GM23338 (cell line): ENCODE results near the gene CACNA1B. TPM values are rescaled to one million over a fixed set of nuclear protein-coding genes. Genes with fewer than 3 reads are reported as not detected.

Experiments
- ATAC-seq: fragments of 200-7000 bp; cut with Tn5 transposase; 3 replicates; pipeline ENCODE4 v1.9.1; 2020
- DNase-seq: peaks from one replicate; pipeline ENCODE4 v3.0.0-alpha.2; 2015; ENCODE audit warnings: low spot score
- H2AFZ ChIP-seq: fragments of 200-600 bp; sonication (generic); 2 replicates; pipeline ENCODE4 v1.8.0; 2016; ENCODE audit warnings: antibody characterized with exemption, mild to moderate bottlenecking, moderate library complexity
- H3F3A ChIP-seq: fragments of 200-600 bp; sonication (generic); replicated peaks from 2 replicates; pipeline ENCODE4 v1.8.0; 2017; ENCODE audit warnings: antibody characterized with exemption, mixed run types, low read depth
- H3K27ac ChIP-seq: fragments of 200-600 bp; sonication (generic); 2 replicates; pipeline ENCODE4 v1.6.1; 2016; ENCODE audit warnings: low read depth
- H3K27me3 ChIP-seq: fragments of 200-600 bp; sonication (generic); 2 replicates; pipeline ENCODE4 v1.8.0; 2016; ENCODE audit warnings: mild to moderate bottlenecking, mixed run types, moderate library complexity; ENCODE audit not compliant: insufficient read depth
- H3K36me3 ChIP-seq: fragments of 200-600 bp; sonication (generic); 2 replicates; pipeline ENCODE4 v1.8.0; 2016; ENCODE audit warnings: mild to moderate bottlenecking; ENCODE audit not compliant: insufficient read depth
- H3K4me1 ChIP-seq: fragments of 200-600 bp; sonication (generic); 2 replicates; pipeline ENCODE4 v1.8.0; 2016; ENCODE audit warnings: mild to moderate bottlenecking, moderate library complexity; ENCODE audit not compliant: insufficient read depth
- H3K4me2 ChIP-seq: fragments of 200-600 bp; sonication (generic); 2 replicates; pipeline ENCODE4 v1.7.1; 2017; ENCODE audit warnings: mixed run types
- H3K4me3 ChIP-seq: fragments of 200-600 bp; sonication (generic); 2 replicates; pipeline ENCODE4 v1.6.1; 2016; ENCODE audit warnings: mixed run types
- H3K79me2 ChIP-seq: fragments of 200-600 bp; sonication (generic); replicated peaks from 2 replicates; pipeline ENCODE4 v1.8.0; 2017; ENCODE audit warnings: mild to moderate bottlenecking; ENCODE audit not compliant: insufficient read depth
- H3K9me2 ChIP-seq: fragments of 200-600 bp; sonication (generic); 2 replicates; pipeline ENCODE4 v1.8.0; 2017; ENCODE audit not compliant: insufficient read depth
- H4K20me1 ChIP-seq: fragments of 200-600 bp; sonication (generic); replicated peaks from 2 replicates; pipeline ENCODE4 v1.8.0; 2017; ENCODE audit warnings: mild to moderate bottlenecking; ENCODE audit not compliant: insufficient read depth
- H3K27ac Mint-ChIP-seq: 2 replicates; pipeline ENCODE4 v1.8.0; 2020; ENCODE audit warnings: inconsistent platforms, mild to moderate bottlenecking, moderate library complexity, mixed read lengths
- H3K27me3 Mint-ChIP-seq: 3 replicates; pipeline ENCODE4 v1.8.0; 2022; ENCODE audit warnings: low read depth, mild to moderate bottlenecking, moderate library complexity, mixed read lengths, inconsistent platforms; ENCODE audit not compliant: insufficient read depth, poor library complexity
- H3K36me3 Mint-ChIP-seq: 3 replicates; pipeline ENCODE4 v1.8.0; 2021; ENCODE audit warnings: low read depth, mild to moderate bottlenecking, inconsistent platforms, moderate library complexity, mixed read lengths
- H3K4me1 Mint-ChIP-seq: 3 replicates; pipeline ENCODE4 v1.8.0; 2020; ENCODE audit warnings: mild to moderate bottlenecking, inconsistent platforms, mixed read lengths
- H3K4me3 Mint-ChIP-seq: 3 replicates; pipeline ENCODE4 v1.8.0; 2021; ENCODE audit warnings: moderate library complexity, mild to moderate bottlenecking, inconsistent platforms, mixed read lengths
- H3K9me3 Mint-ChIP-seq: 3 replicates; pipeline ENCODE4 v1.8.0; 2020; ENCODE audit warnings: moderate library complexity, mild to moderate bottlenecking, inconsistent platforms, mixed read lengths
- CREB1 ChIP-seq: fragments of 250-450 bp; sonication (Bioruptor Pico); IDR thresholded peaks from 2 replicates; pipeline ENCODE4 v1.5.0; 2020; ENCODE audit warnings: low read depth, mild to moderate bottlenecking, moderate library complexity
- EZH2 ChIP-seq: fragments of 200-600 bp; sonication (generic); IDR thresholded peaks from one replicate; pipeline ENCODE4 v1.8.0; 2017; ENCODE audit warnings: antibody characterized with exemption, mild to moderate bottlenecking, low read depth; ENCODE audit not compliant: unreplicated experiment
- EZH2phosphoT487 ChIP-seq: fragments of 200-600 bp; sonication (generic); IDR thresholded peaks from one replicate; pipeline ENCODE4 v1.8.1; 2018; ENCODE audit warnings: antibody characterized with exemption; ENCODE audit not compliant: unreplicated experiment
- JUNB ChIP-seq: IDR thresholded peaks from one replicate; pipeline ENCODE4 v1.6.1; 2016; ENCODE audit warnings: antibody characterized with exemption; ENCODE audit not compliant: unreplicated experiment
- NANOG ChIP-seq: IDR thresholded peaks from 2 replicates; pipeline ENCODE4 v1.6.1; 2016; ENCODE audit warnings: antibody characterized with exemption, borderline replicate concordance
- POLR2AphosphoS5 ChIP-seq: IDR thresholded peaks from 2 replicates; pipeline ENCODE4 v1.6.1; 2016; ENCODE audit warnings: antibody characterized with exemption, low read depth
- STAT1 ChIP-seq: IDR thresholded peaks from one replicate; pipeline ENCODE4 v1.6.1; 2016; ENCODE audit warnings: antibody characterized with exemption; ENCODE audit not compliant: unreplicated experiment
- ZNF114 ChIP-seq: fragments of 250-450 bp; sonication (Bioruptor Pico); IDR thresholded peaks from 2 replicates; pipeline ENCODE4 v1.5.0; 2020; ENCODE audit warnings: mild to moderate bottlenecking, moderate library complexity
- ZNF331 ChIP-seq: fragments of 250-450 bp; sonication (Bioruptor Pico); IDR thresholded peaks from 2 replicates; pipeline ENCODE4 v1.5.0; 2020; ENCODE audit warnings: low read depth, mild to moderate bottlenecking, moderate library complexity
- polyA plus RNA-seq: library from polyadenylated mRNA; unstranded; fragments of >200 nt; fragmentation: Nextera tagmentation; extraction: Ambion mirVana; gene quantifications from 2 replicates; pipeline ENCODE4 v1.2.1, GENCODE V29; 2016
- total RNA-seq: library from RNA; depleted of rRNA; stranded (reverse); fragments of >200 nt; shearing (Covaris generic); gene quantifications from 2 replicates; pipeline ENCODE4 v1.2.3, GENCODE V29; 2014
- TF ChIP-seq, protein P1 (sequence below), 2 experiments: fragments of 200-600 bp in 1 of 2; sonication (generic) in 1 of 2; conservative IDR thresholded peaks; 2 replicates each; pipeline versions ENCODE4 v1.5.1 to v1.6.1; 2016 to 2017; ENCODE audit warnings: antibody characterized with exemption in 2 of 2, low read depth in 2 of 2, mild to moderate bottlenecking in 2 of 2, moderate library complexity in 1 of 2
- TF ChIP-seq, protein P2 (sequence below): IDR thresholded peaks from one replicate; pipeline ENCODE4 v1.6.1; 2018; ENCODE audit warnings: antibody characterized with exemption; ENCODE audit not compliant: unreplicated experiment
- TF ChIP-seq, protein P3 (sequence below): fragments of 250-450 bp; sonication (Bioruptor Pico); IDR thresholded peaks from 2 replicates; pipeline ENCODE4 v1.5.0; 2020; ENCODE audit warnings: mild to moderate bottlenecking, moderate library complexity
- TF ChIP-seq, protein P4 (sequence below): IDR thresholded peaks from 2 replicates; pipeline ENCODE4 v1.6.1; 2016; ENCODE audit warnings: antibody characterized with exemption

Gene CACNA1B
- total and polyA plus RNA-seq, 2 experiments from 2014 or later: 1.1 to 10.4 TPM

GRCh38 chr9:138009016-138009802 is 131.6 kb downstream of the CACNA1B start:
- Mint-ChIP-seq H3K36me3 (peaks cover 6% of the 10 kb centered on the region; the same call in 1 of the 3 replicates), H3K27ac (no peak overlapping the region), H3K4me3 (no peak overlapping the region), H3K27me3 (peaks cover 4% of the 10 kb centered on the region), H3K4me1 (peaks cover 8% of the 10 kb centered on the region; the same call in 2 of the 3 replicates), H3K9me3 (no peaks in the 10 kb centered on the region; the same call in 1 of the 3 replicates)
- H3K27ac ChIP-seq: no peak overlapping the region
- H3K9me2 ChIP-seq: no peaks in the 10 kb centered on the region
- H3K4me1 ChIP-seq: no peaks in the 10 kb centered on the region
- TF ChIP-seq ZNF331 (CRISPR knock-in tag): no peak
- TF ChIP-seq, protein P1, sequence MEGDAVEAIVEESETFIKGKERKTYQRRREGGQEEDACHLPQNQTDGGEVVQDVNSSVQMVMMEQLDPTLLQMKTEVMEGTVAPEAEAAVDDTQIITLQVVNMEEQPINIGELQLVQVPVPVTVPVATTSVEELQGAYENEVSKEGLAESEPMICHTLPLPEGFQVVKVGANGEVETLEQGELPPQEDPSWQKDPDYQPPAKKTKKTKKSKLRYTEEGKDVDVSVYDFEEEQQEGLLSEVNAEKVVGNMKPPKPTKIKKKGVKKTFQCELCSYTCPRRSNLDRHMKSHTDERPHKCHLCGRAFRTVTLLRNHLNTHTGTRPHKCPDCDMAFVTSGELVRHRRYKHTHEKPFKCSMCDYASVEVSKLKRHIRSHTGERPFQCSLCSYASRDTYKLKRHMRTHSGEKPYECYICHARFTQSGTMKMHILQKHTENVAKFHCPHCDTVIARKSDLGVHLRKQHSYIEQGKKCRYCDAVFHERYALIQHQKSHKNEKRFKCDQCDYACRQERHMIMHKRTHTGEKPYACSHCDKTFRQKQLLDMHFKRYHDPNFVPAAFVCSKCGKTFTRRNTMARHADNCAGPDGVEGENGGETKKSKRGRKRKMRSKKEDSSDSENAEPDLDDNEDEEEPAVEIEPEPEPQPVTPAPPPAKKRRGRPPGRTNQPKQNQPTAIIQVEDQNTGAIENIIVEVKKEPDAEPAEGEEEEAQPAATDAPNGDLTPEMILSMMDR (conservative IDR thresholded peaks at IDR 0.05; ENCODE audit: low read depth in 2 of 2): no peak
- TF ChIP-seq JUNB: no peak
- no peak for TF ChIP-seq CREB1 (CRISPR knock-in tag)
- TF ChIP-seq, protein P2, sequence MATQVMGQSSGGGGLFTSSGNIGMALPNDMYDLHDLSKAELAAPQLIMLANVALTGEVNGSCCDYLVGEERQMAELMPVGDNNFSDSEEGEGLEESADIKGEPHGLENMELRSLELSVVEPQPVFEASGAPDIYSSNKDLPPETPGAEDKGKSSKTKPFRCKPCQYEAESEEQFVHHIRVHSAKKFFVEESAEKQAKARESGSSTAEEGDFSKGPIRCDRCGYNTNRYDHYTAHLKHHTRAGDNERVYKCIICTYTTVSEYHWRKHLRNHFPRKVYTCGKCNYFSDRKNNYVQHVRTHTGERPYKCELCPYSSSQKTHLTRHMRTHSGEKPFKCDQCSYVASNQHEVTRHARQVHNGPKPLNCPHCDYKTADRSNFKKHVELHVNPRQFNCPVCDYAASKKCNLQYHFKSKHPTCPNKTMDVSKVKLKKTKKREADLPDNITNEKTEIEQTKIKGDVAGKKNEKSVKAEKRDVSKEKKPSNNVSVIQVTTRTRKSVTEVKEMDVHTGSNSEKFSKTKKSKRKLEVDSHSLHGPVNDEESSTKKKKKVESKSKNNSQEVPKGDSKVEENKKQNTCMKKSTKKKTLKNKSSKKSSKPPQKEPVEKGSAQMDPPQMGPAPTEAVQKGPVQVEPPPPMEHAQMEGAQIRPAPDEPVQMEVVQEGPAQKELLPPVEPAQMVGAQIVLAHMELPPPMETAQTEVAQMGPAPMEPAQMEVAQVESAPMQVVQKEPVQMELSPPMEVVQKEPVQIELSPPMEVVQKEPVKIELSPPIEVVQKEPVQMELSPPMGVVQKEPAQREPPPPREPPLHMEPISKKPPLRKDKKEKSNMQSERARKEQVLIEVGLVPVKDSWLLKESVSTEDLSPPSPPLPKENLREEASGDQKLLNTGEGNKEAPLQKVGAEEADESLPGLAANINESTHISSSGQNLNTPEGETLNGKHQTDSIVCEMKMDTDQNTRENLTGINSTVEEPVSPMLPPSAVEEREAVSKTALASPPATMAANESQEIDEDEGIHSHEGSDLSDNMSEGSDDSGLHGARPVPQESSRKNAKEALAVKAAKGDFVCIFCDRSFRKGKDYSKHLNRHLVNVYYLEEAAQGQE: no peak
- TF ChIP-seq STAT1: no peak
- TF ChIP-seq, protein P3, sequence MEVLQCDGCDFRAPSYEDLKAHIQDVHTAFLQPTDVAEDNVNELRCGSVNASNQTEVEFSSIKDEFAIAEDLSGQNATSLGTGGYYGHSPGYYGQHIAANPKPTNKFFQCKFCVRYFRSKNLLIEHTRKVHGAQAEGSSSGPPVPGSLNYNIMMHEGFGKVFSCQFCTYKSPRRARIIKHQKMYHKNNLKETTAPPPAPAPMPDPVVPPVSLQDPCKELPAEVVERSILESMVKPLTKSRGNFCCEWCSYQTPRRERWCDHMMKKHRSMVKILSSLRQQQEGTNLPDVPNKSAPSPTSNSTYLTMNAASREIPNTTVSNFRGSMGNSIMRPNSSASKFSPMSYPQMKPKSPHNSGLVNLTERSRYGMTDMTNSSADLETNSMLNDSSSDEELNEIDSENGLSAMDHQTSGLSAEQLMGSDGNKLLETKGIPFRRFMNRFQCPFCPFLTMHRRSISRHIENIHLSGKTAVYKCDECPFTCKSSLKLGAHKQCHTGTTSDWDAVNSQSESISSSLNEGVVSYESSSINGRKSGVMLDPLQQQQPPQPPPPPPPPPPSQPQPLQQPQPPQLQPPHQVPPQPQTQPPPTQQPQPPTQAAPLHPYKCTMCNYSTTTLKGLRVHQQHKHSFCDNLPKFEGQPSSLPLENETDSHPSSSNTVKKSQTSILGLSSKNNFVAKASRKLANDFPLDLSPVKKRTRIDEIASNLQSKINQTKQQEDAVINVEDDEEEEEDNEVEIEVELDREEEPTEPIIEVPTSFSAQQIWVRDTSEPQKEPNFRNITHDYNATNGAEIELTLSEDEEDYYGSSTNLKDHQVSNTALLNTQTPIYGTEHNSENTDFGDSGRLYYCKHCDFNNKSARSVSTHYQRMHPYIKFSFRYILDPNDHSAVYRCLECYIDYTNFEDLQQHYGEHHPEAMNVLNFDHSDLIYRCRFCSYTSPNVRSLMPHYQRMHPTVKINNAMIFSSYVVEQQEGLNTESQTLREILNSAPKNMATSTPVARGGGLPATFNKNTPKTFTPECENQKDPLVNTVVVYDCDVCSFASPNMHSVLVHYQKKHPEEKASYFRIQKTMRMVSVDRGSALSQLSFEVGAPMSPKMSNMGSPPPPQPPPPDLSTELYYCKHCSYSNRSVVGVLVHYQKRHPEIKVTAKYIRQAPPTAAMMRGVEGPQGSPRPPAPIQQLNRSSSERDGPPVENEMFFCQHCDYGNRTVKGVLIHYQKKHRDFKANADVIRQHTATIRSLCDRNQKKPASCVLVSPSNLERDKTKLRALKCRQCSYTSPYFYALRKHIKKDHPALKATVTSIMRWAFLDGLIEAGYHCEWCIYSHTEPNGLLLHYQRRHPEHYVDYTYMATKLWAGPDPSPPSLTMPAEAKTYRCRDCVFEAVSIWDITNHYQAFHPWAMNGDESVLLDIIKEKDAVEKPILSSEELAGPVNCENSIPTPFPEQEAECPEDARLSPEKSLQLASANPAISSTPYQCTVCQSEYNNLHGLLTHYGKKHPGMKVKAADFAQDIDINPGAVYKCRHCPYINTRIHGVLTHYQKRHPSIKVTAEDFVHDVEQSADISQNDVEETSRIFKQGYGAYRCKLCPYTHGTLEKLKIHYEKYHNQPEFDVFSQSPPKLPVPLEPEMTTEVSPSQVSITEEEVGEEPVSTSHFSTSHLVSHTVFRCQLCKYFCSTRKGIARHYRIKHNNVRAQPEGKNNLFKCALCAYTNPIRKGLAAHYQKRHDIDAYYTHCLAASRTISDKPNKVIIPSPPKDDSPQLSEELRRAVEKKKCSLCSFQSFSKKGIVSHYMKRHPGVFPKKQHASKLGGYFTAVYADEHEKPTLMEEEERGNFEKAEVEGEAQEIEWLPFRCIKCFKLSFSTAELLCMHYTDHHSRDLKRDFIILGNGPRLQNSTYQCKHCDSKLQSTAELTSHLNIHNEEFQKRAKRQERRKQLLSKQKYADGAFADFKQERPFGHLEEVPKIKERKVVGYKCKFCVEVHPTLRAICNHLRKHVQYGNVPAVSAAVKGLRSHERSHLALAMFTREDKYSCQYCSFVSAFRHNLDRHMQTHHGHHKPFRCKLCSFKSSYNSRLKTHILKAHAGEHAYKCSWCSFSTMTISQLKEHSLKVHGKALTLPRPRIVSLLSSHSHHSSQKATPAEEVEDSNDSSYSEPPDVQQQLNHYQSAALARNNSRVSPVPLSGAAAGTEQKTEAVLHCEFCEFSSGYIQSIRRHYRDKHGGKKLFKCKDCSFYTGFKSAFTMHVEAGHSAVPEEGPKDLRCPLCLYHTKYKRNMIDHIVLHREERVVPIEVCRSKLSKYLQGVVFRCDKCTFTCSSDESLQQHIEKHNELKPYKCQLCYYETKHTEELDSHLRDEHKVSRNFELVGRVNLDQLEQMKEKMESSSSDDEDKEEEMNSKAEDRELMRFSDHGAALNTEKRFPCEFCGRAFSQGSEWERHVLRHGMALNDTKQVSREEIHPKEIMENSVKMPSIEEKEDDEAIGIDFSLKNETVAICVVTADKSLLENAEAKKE (CRISPR knock-in tag): no peak
- no peak for TF ChIP-seq EZH2phosphoT487
- TF ChIP-seq ZNF114: no peak
- TF ChIP-seq NANOG: no peak
- TF ChIP-seq EZH2: no peak
- TF ChIP-seq POLR2AphosphoS5: no peak
- TF ChIP-seq, protein P4, sequence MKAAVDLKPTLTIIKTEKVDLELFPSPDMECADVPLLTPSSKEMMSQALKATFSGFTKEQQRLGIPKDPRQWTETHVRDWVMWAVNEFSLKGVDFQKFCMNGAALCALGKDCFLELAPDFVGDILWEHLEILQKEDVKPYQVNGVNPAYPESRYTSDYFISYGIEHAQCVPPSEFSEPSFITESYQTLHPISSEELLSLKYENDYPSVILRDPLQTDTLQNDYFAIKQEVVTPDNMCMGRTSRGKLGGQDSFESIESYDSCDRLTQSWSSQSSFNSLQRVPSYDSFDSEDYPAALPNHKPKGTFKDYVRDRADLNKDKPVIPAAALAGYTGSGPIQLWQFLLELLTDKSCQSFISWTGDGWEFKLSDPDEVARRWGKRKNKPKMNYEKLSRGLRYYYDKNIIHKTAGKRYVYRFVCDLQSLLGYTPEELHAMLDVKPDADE: no peak
- no peaks in the 10 kb centered on the region for H3K36me3 ChIP-seq
- H4K20me1 ChIP-seq: no peaks in the 10 kb centered on the region
- no peak overlapping the region for H3K4me3 ChIP-seq
- H3K79me2 ChIP-seq: no peaks in the 10 kb centered on the region
- DNase-seq (no peak), ATAC-seq (no peak)
- H2AFZ ChIP-seq: no peak overlapping the region
- no peak overlapping the region for H3K4me2 ChIP-seq
- H3K27me3 ChIP-seq: no peaks in the 10 kb centered on the region
- no peaks in the 10 kb centered on the region for H3F3A ChIP-seq
